Subcutaneous adipose tissue (tissue), 4 donors: ENCODE measurements around the gene PLGRKT. TPM values are rescaled to one million over a fixed set of nuclear protein-coding genes. Genes with fewer than 3 reads are reported as not detected.

Experiments used
- CTCF ChIP-seq: fragments of 450-650 bp; IDR thresholded peaks from one replicate; pipeline ENCODE4 v1.5.1; 2016; ENCODE audit warnings: low read depth, mild to moderate bottlenecking, control low read depth, antibody characterized with exemption, moderate library complexity
- total RNA-seq, 4 donors: library from RNA; depleted of rRNA; stranded (reverse); fragments of >200 nt; gene quantifications; one replicate each; pipeline ENCODE4 v1.1.0, GENCODE V29; 2016

The PLGRKT gene
- 10 to 100 TPM; 10.2 to 17.8 (median 13.8) TPM for total RNA-seq

GRCh38 chr9:5437254-5438216, at the start of gene PLGRKT:
PLGRKT (minus strand) TSS chr9:5437925; CDS start chr9:5431977, 5,948 bp downstream.
- no peak for TF ChIP-seq CTCF

GRCh38 chr9:5486988-5487387, 49.3 kb upstream of the PLGRKT start:
- TF ChIP-seq CTCF: no peak

GRCh38 chr9:5485378-5486085, 47.8 kb upstream of the PLGRKT start:
- no peak for TF ChIP-seq CTCF

- TF ChIP-seq CTCF: no peak
Observed at GRCh38 chr9:5483306-5483705, 45.6 kb upstream of the PLGRKT start.

- TF ChIP-seq CTCF: no peak
Observed at GRCh38 chr9:5482194-5482593, 44.5 kb upstream of the PLGRKT start.

GRCh38 chr9:5481322-5482040, 43.8 kb upstream of the PLGRKT start:
- TF ChIP-seq CTCF: no peak
